NCI-H774 (cell line): ENCODE measurements around the gene EPAS1.
A peak's percentile ranks its signal among the peaks of the same experiment; 100 is the strongest.

Source experiments
- DNase-seq: peaks from one replicate; lab custom pipeline; 2025; lab: John Stamatoyannopoulos, UW

EPAS1 gene

GRCh38 chr2:46273919-46274318 lies 23.3 kb upstream of the EPAS1 start:
- DNase-seq = no peak

DNA sequence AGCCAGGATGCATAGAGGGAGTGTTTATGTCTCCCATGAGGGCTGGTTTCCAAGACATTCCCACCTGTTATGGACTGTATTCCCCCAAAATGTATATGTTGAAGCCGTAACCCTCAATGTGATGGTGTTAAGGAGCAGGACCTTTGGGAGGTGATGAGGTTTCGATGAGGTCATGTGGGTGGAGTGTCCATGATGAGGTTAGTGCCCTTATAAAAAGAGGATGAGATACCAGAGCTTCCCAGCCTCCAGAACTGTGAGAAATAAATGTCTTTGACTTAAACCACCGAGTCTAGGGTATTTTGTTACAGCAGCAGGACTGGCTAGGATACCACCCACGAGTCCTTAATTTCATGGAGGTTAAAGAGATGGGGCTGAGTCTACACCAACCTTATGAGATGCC lies 22.6 kb upstream of the EPAS1 start:
- no peak for DNase-seq

DNA sequence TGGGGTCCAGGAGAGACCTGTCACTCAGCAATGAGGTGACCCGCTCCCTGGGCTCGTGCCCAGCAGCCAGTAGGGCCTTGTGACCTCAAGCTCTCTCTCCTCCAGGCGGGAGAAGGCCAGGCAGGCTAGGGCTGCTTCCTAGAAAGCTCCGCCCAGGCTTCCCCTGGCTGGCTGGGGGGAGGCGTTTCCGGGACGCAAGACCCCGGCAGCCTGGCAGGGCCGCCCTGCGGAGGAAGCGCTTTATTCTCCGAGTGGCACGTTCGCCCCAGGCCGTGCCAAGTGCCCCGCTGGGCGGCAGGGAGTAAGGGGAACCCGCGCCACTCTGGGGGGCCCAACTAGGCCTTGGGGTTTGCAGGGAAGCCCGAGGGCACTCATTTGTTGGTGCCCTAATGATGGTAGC lies 21.2 kb upstream of the EPAS1 start:
- DNase-seq = no peak

DNA sequence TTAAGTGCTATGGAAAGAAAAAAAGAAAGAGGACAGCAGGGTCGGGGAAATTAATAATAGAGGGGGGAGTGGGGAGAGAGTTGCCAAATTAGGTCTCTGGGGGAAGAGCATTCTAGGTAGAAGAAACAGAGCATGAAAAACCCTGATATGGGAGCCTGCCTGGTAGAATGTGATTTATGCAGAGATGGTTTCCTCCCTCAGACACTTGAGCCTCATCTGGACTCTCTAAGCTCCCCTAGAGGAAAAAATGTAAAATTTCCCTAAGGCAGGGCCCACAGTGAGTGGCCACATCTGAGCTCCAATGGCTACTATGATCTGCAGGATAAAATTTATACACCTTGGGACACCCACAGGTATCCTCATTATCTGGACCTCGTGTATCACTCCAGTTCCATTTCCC lies 20.6 kb upstream of the EPAS1 start:
- no peak for DNase-seq

DNA sequence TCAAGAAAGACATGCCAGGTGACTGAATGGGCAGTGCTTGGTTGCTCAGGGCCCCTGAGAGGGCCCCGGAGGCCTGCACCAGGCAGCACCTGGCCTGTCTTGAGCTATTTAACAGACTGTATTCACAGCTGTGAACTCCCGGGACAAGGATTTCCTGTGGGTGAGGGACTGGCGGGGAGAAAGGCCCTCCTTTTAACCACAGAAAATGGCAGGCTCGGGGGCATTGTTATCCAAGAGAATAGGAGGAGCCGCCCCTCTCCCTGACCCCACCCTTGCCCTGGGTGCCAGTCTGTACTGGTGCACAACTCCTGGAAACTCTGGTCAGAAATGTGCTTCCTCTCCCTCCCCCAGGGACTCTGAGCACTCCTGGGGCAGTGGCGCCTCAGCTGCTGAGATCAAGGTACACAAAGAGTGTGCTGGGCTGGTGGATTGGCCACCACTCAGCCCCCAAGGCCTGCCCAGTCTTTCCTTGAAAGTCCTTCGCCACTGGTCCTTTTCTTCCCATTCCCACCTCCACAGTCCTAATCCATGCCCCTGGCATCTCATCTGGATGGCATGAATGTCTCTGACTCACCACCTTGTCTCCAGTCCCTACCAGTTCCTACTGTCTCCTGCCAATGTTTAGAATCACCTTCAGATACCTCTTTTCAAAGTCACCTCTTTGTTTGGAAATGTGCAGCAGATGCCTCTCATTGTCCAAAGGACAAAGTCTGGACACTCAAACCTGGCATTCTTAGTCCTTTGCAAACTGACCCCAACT lies 19.6 kb upstream of the EPAS1 start:
- DNase-seq = no peak

GRCh38 chr2:46278952-46279351 lies 18.3 kb upstream of the EPAS1 start:
- DNase-seq = no peak

- no peak for DNase-seq
Observed at GRCh38 chr2:46281939-46282338, 15.3 kb upstream of the EPAS1 start.

GRCh38 chr2:46283693-46284092 lies 13.5 kb upstream of the EPAS1 start:
- DNase-seq = no peak

GRCh38 chr2:46284260-46284659 lies 12.9 kb upstream of the EPAS1 start:
- no peak for DNase-seq

DNA sequence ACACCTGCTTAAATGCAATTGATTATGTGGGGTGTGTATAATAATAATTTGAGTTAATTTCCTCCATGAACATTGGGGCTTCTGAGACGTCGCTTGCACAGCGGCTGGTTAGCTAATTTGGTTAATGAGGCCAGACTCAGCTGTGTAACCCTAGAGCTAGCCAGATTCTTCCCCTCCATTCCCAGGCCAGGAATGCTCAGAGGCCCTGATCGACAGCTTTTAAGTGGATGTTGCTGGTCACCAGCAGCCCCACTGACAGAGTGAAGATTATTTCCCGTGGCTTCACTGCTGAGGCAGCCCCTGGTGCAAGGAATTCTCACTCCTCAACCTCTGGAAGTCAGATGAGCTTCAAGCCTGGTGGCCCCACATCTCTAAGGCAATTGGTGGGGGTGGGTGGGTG lies 12.4 kb upstream of the EPAS1 start:
- DNase-seq = no peak

GRCh38 chr2:46286715-46287114 lies 10.5 kb upstream of the EPAS1 start:
- no peak for DNase-seq

- no peak for DNase-seq
Observed at GRCh38 chr2:46290078-46290477, 7.1 kb upstream of the EPAS1 start.

GRCh38 chr2:46293466-46293865 lies 3.7 kb upstream of the EPAS1 start:
- no peak for DNase-seq

GRCh38 chr2:46294176-46294836 lies 2.9 kb upstream of the EPAS1 start:
- no peak for DNase-seq

GRCh38 chr2:46296216-46296839 lies 879 bp upstream of the EPAS1 start:
- no peak for DNase-seq

DNA sequence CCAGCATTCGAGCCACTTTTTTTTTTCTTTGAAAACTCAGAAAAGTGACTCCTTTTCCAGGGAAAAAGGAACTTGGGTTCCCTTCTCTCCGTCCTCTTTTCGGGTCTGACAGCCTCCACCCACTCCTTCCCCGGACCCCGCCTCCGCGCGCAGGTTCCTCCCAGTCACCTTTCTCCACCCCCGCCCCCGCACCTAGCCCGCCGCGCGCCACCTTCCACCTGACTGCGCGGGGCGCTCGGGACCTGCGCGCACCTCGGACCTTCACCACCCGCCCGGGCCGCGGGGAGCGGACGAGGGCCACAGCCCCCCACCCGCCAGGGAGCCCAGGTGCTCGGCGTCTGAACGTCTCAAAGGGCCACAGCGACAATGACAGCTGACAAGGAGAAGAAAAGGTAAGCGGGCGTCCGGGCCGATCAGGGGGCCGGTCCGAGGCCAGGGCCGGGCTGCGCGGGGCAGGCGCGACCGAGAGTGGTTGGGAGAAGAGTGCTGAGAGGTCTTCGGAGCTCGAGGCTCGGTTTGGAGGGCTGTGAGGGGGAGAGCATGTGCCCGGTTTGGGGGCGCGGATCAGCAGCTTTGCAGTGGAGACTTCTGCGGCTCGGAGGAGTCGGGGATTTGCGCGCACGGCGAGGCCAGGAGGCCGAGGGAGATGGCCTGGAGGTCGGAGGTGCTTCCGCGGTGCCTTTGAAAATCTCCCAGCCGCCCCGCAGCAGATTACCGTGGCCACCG lies 502 bp downstream of the EPAS1 start:
- peak; percentile 28 for DNase-seq

DNA sequence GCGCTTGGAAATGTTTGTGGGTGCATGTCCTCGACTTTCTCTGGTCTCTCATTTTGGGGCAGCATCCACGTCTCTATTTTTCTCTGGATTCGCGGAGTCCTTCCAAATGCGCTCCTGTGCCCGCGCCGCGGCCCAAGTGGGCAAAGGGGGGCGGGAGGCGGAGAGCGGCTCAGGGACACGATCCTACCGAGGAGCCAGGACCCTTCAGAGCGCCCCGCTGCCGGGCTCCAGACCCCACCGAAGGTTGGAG lies 990 bp downstream of the EPAS1 start:
- DNase-seq = no peak

DNA sequence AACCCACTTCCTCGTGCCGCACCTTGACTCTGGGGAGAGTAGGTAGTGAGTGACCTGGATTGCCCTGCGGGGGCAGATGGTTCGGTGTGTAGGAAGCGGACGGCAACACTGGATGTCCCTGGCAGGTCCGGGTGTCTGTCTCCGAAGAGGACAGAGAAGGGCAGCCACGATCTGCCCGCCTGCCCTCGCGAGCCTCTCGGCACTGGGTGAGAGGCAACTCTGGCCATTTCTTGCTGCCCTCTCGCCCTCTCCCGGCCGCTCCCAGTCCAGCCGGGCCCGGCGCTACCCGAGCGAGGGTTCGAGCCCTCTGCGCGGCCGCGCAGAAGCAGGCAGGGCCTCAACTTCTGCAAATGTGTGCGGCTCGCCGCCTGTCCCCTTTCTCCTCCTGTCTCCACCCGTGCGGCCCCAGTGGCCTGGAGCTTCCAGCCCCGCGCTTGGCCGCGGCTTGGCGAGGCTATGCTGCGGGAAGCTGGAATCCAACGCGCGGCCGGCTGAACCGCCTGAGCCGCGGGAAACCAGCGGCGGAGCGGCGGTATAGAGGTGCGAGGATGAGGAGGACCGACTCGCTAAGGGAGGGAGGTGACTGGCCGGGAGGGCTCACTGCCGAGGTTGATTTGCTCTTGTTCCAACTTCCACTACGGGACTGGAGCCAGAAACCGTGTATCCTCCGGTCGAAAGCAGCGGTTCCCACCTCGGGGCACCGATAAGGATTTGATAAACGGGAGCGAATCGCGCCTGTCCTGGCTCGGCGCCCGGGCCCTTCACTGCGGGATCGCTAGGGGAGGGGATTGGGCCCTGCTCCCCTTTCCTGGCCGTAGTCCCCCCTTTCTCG lies 1.5 kb downstream of the EPAS1 start:
- DNase-seq = no peak

DNA sequence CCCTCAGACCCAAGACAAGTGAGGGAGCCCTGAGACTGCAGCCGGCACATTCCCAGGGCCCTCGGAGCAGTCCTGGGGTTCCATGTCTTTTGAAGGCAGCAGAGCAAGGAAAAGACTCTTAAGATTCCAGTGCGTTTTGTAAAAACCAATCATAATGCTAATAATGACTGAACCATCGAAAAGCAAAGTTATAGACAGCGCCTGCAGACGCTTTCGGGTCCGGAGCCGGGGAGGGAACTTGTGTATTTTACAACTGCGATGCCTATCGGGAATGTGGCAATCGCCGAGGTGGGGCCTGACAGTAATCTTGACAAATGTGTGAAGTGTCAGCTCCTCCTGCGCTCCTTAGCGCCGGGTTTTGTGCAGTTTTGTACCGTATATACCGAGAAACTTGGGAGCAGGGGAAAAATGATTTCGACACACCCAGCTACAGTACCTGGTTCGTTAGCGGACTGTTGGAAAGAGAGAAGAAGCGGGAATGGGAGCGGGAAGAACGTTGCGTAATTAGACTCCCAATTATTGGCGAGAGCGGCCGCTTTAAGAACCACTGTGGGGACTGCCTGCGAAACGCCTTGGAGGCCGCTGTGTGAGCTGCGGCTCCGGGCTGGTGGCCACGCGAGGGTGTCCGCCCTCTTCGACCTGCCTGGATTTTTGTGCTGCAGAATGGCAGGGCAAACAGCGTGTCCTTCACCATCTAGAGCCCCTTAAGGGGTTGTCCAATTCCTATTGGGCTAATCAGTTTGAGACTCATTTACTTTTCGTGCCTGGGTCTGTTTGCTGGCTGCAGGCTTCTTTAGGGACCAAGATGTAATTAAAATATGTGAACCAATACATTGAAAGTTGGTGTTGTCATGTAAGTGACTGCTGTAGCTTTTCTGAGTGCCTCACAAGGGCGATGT lies 2.4 kb downstream of the EPAS1 start:
- DNase-seq = no peak

- DNase-seq = no peak
Observed at GRCh38 chr2:46300406-46300832, 3.2 kb downstream of the EPAS1 start.
